Glomerular visceral epithelial cell (primary cell): ENCODE data around the gene SYNE1.

Experiments
- DNase-seq: peaks from one replicate; pipeline ENCODE4 v3.0.0-alpha.2; 2016; ENCODE audit errors: extremely low spot score

Gene SYNE1

GRCh38 chr6:152491501-152491900 lies 145.7 kb downstream of the SYNE1 start:
- peak; percentile 26 for DNase-seq

DNA sequence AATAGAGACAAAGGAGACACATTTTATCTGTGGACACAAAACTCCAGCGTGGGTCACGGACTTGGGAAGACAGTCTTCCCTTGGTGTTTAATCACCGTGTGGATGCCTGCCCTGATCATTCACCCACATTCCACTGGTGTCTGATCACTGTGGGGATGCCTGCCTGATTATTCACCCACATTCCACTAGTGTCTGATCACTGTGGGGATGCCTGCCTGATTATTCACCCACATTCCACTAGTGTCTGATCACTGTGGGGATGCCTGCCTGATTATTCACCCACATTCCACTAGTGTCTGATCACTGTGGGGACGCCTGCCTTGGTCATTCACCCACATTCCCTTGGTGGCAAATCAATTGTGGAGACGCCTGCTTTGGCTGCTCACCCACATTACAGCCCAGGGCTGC lies 146.2 kb downstream of the SYNE1 start:
- peak; percentile 58 for DNase-seq

- no peak for DNase-seq
These were observed 152.4 kb downstream of the SYNE1 start for GRCh38 chr6:152484806-152485205.

DNA sequence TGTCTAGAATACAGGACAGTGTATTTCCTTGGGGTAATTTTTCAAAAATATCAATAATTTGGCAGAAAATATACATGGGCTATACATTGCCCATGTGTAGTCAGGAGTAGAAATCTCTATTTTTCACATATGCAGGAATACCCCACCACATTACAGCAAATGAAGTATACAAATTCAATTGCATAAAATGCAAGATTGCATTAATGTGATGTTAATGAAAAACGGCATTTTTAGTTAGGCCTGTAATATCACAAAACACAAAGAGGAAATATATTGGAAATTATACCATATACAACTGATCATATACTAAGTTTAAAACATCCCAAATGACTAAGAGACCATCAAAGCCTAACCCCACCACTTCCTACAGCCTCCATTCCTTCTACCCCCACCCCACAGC lies 154.9 kb downstream of the SYNE1 start:
- no peak for DNase-seq

- no peak for DNase-seq
These were observed 158.7 kb downstream of the SYNE1 start for GRCh38 chr6:152478377-152479010.

DNA sequence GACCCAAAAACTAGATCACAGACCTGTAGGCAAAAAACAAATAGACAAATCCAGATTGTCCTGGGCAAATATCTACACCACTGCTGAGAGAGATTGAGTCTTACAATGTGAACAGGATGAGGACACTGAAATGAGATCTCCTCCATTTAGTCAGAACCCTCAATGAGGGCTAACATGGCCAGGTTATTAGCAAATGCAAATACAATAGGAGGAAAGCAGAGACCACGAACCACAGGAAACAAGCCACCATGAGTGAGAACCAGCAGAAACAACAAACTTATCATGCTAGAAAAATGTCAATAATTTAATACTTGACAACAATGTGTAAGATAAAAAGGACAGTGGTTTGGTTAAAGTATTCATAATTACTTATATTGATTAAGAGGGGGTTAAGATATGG lies 162.8 kb downstream of the SYNE1 start:
- no peak for DNase-seq

DNA sequence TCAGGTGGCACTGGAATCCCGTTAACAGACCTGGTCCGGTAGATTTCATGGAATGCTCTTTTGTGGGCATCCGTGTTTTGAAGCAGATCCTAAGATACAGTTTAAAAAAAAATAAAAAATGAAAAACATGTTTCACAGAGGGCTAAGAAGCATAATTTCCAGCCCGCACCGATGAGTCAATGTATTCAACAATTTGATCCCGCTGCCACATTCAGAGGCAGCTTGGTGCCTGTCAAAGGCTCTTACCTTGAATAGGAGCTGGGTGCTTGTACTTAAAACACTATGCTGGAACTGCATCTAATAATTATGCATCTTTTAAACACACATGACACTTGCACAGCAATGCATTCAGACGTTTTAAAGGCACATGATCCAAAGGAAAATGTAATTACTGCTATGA lies 164.8 kb downstream of the SYNE1 start:
- DNase-seq = no peak

DNA sequence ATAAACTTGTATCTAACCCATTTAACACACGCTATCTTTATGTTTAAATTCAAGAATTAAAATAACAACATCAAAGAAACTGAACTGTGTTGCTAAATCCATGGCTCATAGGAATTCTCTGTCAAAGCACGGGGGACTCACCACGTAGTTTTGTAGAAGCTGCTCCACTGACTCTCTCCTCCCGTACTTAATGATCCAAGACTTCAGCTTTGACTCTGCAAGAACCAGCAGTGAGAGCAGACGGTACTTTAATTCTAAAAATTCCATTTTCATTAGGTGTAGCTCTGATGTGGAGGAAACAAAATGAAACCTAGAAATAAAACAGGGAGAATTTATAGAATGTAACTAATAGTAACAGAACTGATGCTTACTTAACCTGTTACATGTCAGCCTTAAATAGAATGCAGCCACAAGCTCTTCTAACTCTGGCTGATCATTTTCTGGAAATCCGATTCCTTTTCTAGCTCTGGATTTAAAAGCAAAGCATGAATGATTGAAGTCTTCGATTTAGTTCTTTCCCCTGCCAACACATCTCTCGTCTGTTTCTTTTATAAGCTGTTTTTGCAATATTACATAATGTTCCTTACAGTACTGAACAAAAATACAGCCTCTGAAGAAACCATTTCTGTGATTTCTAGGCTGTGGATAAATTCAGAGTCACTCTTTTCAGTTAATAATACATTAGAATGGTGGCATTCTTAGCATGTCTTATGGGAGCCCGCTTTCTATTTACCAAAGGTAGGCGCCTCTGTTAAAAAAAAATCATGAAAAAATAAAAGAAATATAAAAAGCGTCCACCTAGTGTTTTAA lies 165.5 kb downstream of the SYNE1 start:
- peak; percentile 50 for DNase-seq

- no peak for DNase-seq
These were observed 174.0 kb downstream of the SYNE1 start for GRCh38 chr6:152463164-152463563.

DNA sequence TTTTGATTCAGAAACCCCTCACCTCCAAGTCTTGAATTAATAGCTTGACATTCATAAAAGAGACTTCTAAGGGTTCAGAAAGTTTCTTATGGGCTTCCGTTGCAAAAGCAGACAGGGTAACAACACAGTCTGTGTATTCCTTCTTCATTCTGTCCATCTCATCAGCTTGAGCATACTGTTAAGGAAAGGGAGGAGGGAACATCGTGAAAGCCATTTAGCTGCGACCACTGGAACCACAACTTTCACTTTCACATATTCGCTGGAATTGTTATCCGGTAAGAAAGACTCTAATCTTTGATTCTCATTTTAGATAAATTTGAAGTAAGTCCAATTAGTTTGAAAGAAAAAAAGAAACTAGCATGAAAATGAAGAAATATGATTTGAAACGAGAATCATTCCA lies 174.4 kb downstream of the SYNE1 start:
- DNase-seq = no peak

DNA sequence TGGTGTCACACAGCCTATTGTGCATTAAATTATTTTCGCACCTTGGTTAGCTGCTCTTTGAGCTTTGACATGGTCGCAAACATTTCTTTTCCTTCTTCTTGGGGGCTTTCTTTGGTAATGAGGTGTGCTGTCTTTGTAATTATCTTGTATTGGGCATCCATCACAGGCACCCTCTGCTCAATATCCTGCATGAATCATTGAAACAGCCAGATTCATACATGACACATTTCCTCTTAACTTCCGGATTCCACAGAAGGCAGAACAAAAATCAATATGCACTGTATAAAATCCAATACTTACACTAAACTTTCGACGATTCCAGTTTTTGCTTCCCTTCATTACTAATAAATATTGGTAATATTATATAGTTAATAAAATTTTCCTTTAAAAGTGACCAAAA lies 175.6 kb downstream of the SYNE1 start:
- DNase-seq = no peak

DNA sequence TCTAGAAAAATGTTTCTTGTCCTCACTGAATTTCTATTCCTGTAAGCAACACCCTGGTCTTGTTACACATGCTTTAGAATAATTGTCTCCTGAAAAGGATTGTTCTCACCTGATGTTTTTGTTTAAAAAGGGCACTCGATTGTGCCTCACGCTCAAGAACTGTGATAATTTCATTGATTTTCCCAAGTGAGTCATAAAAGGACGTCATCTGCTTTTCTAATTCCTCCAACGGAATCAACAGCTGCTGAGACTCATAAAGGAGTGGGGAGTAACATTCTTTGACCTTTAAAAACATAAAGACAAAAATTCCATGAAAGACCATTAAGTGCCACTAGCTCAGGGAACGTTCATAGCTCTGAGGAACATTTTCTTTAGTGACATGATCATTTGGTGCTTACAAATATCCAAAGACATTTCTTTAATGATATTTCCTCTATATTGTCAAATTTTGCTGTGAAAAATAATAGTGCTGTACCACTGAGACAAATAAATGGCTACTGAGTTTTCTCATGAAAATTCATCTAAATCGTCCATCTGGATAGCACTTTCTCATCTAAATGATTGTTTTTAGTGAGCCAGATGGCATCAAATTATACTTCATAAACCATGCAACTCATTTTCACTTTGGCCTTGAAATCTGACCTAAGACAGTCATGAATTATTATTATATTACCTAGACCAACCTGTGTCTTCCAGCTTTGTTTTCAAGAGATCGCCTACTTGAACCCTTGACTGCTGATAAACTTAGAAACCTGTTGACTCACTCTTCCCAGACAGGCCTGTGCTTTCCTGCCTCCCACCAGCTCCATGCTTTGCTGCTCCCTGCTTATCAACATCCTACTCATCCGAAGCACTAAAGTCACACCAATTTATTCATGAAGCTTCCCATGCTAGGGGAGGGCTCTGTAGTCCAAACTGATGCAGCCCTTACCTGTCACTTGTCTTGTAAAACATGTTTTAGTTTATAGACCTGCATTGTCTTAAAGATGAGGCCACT lies 178.2 kb downstream of the SYNE1 start:
- DNase-seq = no peak

- DNase-seq = no peak
These were observed 179.1 kb downstream of the SYNE1 start for GRCh38 chr6:152457949-152458624.

- DNase-seq = no peak
These were observed 183.2 kb downstream of the SYNE1 start for GRCh38 chr6:152454003-152454402.

- DNase-seq = no peak
These were observed 183.7 kb downstream of the SYNE1 start for GRCh38 chr6:152453421-152453820.

GRCh38 chr6:152452639-152453038 lies 184.5 kb downstream of the SYNE1 start:
- no peak for DNase-seq

DNA sequence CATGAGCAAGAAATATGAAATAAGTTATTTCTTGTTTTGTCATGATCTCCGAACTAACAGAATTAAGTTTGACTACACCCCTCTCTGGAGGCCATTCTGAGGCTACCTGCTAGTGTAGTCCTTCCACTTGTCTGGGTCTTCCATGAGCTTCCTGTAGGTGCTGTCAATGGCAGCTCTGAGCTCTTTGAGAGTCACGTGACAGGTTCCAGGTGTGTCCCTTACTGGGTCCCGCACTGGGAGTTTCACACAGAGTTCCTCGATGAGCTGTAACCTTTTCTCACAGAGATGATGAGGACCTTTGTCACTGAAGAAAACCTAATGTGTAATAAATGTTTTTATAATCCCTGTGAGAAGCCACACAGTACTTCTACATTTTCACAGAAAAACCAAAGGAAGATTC lies 186.6 kb downstream of the SYNE1 start:
- no peak for DNase-seq

GRCh38 chr6:152441902-152442301 lies 195.3 kb downstream of the SYNE1 start:
- DNase-seq = no peak

- DNase-seq = no peak
These were observed 201.3 kb downstream of the SYNE1 start for GRCh38 chr6:152435816-152436215.

- DNase-seq = no peak
These were observed 204.4 kb downstream of the SYNE1 start for GRCh38 chr6:152432758-152433157.

- no peak for DNase-seq
These were observed 209.0 kb downstream of the SYNE1 start for GRCh38 chr6:152428126-152428525.

DNA sequence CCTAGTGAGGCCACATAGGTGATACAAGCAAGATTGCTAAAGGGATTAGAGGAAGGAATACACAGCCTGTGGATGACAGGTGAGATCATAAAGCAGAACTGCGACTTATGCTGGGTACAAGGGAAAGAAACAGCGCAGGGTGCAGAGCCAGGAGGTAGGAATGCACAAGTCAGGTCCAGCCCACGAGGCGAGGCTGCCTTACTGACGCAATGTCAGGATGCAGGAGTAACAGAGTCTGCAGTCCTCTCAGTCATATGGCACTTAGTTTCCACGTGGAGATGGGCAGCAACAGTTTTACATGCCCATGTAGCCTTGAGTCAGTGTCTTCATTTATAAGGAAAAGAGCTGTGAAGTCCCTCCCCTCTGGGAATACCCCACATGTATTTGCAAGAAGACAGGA lies 210.9 kb downstream of the SYNE1 start:
- no peak for DNase-seq
